A673 (cell line): Measurements from ENCODE around the gene CELF5.

ENCODE experiments used
- CTCF ChIP-seq: fragments of 300-800, 200-600 bp; sonication (generic); conservative IDR thresholded peaks from 2 replicates; pipeline ENCODE4 v1.5.1; 2017; ENCODE audit warnings: low read depth, mild to moderate bottlenecking, antibody characterized with exemption, low read length, moderate library complexity, mixed read lengths
- EZH2 ChIP-seq: fragments of 200-600 bp; sonication (generic); IDR thresholded peaks from 2 replicates; pipeline ENCODE4 v1.6.1; 2017; ENCODE audit warnings: borderline replicate concordance, low read depth, mild to moderate bottlenecking, mixed read lengths, antibody characterized with exemption, low read length; ENCODE audit not compliant: poor library complexity, severe bottlenecking

- no peak for TF ChIP-seq CTCF
- no peak for TF ChIP-seq EZH2
Observed at GRCh38 chr19:3257071-3257470, 32.6 kb downstream of the CELF5 start.
